WTC11 (cell line): ENCODE data around the gene RHOT1.

Experiments used
- CTCF ChIP-seq: fragments of 200-600 bp; IDR thresholded peaks from 2 replicates; pipeline ENCODE4 v1.8.0; 2022; ENCODE audit warnings: antibody characterized with exemption
- USF1 ChIP-seq: sonication (generic); formaldehyde crosslinking; IDR thresholded peaks from 2 replicates; pipeline ENCODE4 v1.8.0; 2022; ENCODE audit warnings: mild to moderate bottlenecking, missing genetic modification reagents
- ZNF138 ChIP-seq: sonication (generic); formaldehyde crosslinking; conservative IDR thresholded peaks from 2 replicates; pipeline ENCODE4 v1.8.1; 2022; ENCODE audit warnings: mild to moderate bottlenecking, moderate library complexity, missing genetic modification reagents

GRCh38 chr17:32192379-32192778 lies 50.1 kb downstream of the RHOT1 start:
- no peak for TF ChIP-seq CTCF
- TF ChIP-seq USF1 (CRISPR knock-in tag): no peak
- TF ChIP-seq ZNF138: no peak
